Left ventricle myocardium inferior (tissue), 1 donor: ENCODE data around the gene MAEA. TPM values are rescaled to one million over a fixed set of nuclear protein-coding genes. Genes with fewer than 3 reads are reported as not detected.

ENCODE experiments used
- DNase-seq: peaks from one replicate; pipeline ENCODE4 v3.0.0-alpha.2; 2020
- H3K27ac ChIP-seq: fragments of 200-600 bp; replicated peaks from 2 replicates; pipeline ENCODE4 v1.8.0; 2021
- H3K27me3 ChIP-seq: fragments of 200-600 bp; 2 replicates; pipeline ENCODE4 v1.8.0; 2021; ENCODE audit warnings: low read depth
- H3K36me3 ChIP-seq: fragments of 200-600 bp; 2 replicates; pipeline ENCODE4 v1.8.0; 2021
- H3K4me1 ChIP-seq: fragments of 200-600 bp; 2 replicates; pipeline ENCODE4 v1.8.0; 2021
- H3K4me3 ChIP-seq: fragments of 200-600 bp; 2 replicates; pipeline ENCODE4 v1.8.0; 2021; ENCODE audit warnings: mild to moderate bottlenecking, moderate library complexity
- H3K9me3 ChIP-seq: fragments of 200-600 bp; replicated peaks from 2 replicates; pipeline ENCODE4 v1.8.0; 2021
- CTCF ChIP-seq: fragments of 200-600 bp; IDR thresholded peaks from 2 replicates; pipeline ENCODE4 v1.8.0; 2021; ENCODE audit warnings: antibody characterized with exemption, mild to moderate bottlenecking, borderline replicate concordance
- intact Hi-C: fragments of 100-400 bp; cut with micrococcal nuclease; formaldehyde crosslinking; loops from one replicate; pipeline ENCODE4 v1.11.0; 2022
- long read RNA-seq: library from polyadenylated mRNA; unstranded; transcript quantifications from one replicate; pipeline ENCODE4 v2.0.0, GENCODE V29; 2021
- total RNA-seq: library from RNA; stranded (reverse); fragmentation: NEBNext Ultra II Directional; extraction: Animal tissue kit (Norgen Biotek cat#: 25700); gene quantifications from one replicate; pipeline ENCODE4 v1.2.1, GENCODE V29; 2021
- donor health status: DM: no; HTN: yes; CAD: no; lungs with severe emphysema.

The MAEA gene
- 49.5 TPM for total RNA-seq
- long read RNA-seq, transcript MAEA-202 (9 exons, 2,222 nt) = major isoform, 142 of 174 reads
- long read RNA-seq, partial matches to known transcripts = 5 of 174 reads
- long read RNA-seq, other reads (novel, unspliced or antisense) = 24 of 174 reads

DNA sequence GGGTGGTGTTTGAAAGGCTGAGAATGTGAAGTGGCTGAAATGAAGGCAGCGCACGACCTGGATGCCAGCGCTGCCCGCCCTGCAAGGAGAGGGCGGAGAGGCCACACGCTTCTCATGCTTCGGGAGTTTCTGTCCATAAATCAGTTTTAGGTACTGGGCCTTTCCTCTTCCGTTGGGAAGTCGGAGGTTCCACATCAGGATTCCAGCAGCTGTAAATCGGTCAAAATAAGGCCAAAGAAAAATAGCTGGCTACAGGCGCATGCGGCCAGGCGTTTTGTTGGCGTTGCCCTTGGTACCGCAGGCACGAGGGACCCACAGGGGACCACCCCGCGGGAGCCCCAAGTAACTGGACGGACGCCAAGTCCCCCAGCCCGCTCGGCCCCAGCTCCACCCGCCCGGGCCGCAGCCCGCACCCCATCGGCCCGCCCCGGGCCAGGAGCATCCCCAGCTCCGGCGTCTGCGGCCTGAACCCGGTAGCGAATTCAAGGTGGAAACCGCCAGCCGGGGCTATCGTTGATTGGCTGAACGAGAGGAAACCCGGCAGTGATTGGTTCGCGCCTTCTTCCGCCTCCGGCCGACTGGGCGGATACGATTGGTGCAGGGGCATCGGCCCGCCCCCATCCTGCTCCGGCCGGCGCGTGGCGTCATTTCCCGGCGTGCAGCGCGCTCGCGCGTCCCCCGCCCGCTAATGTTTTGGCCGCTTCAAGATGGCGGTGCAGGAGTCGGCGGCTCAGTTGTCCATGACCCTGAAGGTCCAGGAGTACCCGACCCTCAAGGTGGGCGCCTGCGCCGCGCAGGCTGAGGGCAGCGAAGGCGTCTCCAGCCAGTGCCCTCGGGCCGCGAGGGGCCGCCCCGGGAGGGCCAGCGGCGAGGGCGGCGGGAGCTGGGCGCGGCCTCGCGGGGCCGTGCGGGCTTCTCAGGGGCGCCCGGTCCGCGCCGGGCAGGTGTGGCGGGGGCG lies at the start of gene MAEA:
Gene MAEA (plus strand): TSS at position 685 of the 958 bp plus-strand sequence. CDS start 23 bp downstream, at position 708.
- intact Hi-C loops = no loop called here
- TF ChIP-seq CTCF = no peak
- H3K4me1 ChIP-seq = peaks cover 58% of the 10 kb centered on the region

GRCh38 chr4:1239950-1240307 lies 49.8 kb upstream of the MAEA start:
- no peak overlapping the region for H3K27ac ChIP-seq
- no peak for DNase-seq
- H3K27me3 ChIP-seq = no peaks in the 10 kb centered on the region
- peaks cover 41% of the 10 kb centered on the region for H3K36me3 ChIP-seq
- H3K9me3 ChIP-seq = no peaks in the 10 kb centered on the region
- H3K4me3 ChIP-seq = no peak overlapping the region
- peaks cover 55% of the 10 kb centered on the region for H3K4me1 ChIP-seq
- intact Hi-C loops = no loop called here
- TF ChIP-seq CTCF = no peak

More for the DNA sequence above, at the start of gene MAEA:
- Histone ChIP-seq H3K4me3 (peak within 1 kb of the TSS; percentile 99), H3K27me3 (no peaks in the 10 kb centered on the region), H3K36me3 (peaks cover 4% of the 10 kb centered on the region), H3K27ac (peak within 1 kb of the TSS; percentile 96), H3K9me3 (no peaks in the 10 kb centered on the region)
- peak; percentile 98 for DNase-seq

DNA sequence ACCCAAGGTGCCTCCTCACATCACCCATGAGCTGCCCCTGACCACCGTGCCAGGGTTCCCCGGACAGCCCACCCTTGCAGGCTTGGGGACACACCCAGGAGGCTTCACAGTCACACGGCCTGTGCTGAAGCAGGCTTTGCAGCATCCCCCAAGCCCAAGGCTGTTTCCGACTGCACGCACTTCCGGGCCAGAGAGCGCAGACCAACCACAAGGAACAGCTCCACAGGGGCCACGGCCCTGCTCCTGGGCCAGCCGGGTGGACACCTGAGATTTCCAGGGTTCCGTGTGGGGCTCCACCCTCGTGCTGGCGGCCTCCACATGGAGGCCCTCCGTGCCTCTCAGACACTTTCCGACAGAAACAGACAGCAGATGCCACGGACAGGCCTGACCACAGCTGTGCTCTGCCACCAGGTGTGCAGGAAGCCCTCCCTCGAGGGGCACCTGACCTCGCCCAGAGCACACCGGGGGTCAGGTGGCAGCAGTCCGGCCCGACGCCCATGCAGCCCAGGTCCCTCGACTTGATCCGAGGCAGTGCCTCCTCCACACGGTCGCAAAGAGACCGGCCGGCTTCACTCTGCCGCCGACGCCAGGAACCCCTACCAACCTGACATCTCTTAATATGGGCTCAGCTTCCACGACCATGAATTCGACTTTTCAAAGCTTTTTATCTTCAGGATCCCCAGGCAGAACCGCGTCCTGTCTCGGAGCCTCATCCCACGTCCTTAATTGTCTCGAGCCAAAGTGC lies 48.8 kb upstream of the MAEA start:
- Histone ChIP-seq H3K4me1 (peaks cover 57% of the 10 kb centered on the region), H3K9me3 (no peaks in the 10 kb centered on the region), H3K36me3 (peaks cover 32% of the 10 kb centered on the region), H3K4me3 (no peak overlapping the region), H3K27me3 (no peaks in the 10 kb centered on the region), H3K27ac (no peak overlapping the region)
- no peak for DNase-seq
- intact Hi-C loops = no loop called here
- TF ChIP-seq CTCF = no peak

DNA sequence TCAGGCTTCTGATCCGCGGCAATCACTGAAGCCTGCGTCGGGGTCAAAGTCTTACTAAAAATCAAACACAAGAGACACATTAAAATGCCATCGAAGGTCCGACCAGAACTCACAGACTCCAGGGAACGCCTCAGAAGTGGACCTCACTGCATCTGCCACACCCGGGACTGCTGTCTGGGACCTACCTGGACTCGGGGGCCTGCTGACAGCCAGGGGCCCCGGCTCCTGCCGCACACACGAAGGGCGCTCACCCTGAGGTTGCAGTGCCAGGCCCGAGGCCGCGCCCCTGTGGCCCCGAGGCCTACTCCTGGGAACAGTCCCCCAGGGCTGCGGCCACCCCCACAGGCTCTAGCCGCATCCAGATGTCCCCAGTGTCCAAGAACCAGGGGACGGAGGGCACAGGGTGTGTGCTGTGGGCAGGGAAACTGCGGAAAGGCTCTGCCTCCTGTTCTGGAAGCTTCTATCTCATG lies 48.2 kb upstream of the MAEA start:
- Histone ChIP-seq H3K9me3 (no peaks in the 10 kb centered on the region), H3K27me3 (no peaks in the 10 kb centered on the region), H3K4me3 (no peak overlapping the region), H3K36me3 (peaks cover 27% of the 10 kb centered on the region), H3K4me1 (peaks cover 63% of the 10 kb centered on the region), H3K27ac (no peak overlapping the region)
- intact Hi-C loops = no loop called here
- DNase-seq = peak; percentile 13
- no peak for TF ChIP-seq CTCF

- Histone ChIP-seq H3K27ac (no peak overlapping the region), H3K4me1 (peaks cover 68% of the 10 kb centered on the region), H3K36me3 (peaks cover 27% of the 10 kb centered on the region), H3K27me3 (no peaks in the 10 kb centered on the region), H3K9me3 (no peaks in the 10 kb centered on the region), H3K4me3 (no peak overlapping the region)
- TF ChIP-seq CTCF = no peak
- DNase-seq = peak; percentile 12
- intact Hi-C loops = no loop called here
Observed at GRCh38 chr4:1241936-1242505, 47.7 kb upstream of the MAEA start.
